Measurements from ENCODE around the gene DENND6B. TPM values are rescaled to one million over a fixed set of nuclear protein-coding genes. Genes with fewer than 3 reads are reported as not detected.

DENND6B gene
- total RNA-seq, 1 experiment from 2014 or later, result 14.3 TPM

DNA sequence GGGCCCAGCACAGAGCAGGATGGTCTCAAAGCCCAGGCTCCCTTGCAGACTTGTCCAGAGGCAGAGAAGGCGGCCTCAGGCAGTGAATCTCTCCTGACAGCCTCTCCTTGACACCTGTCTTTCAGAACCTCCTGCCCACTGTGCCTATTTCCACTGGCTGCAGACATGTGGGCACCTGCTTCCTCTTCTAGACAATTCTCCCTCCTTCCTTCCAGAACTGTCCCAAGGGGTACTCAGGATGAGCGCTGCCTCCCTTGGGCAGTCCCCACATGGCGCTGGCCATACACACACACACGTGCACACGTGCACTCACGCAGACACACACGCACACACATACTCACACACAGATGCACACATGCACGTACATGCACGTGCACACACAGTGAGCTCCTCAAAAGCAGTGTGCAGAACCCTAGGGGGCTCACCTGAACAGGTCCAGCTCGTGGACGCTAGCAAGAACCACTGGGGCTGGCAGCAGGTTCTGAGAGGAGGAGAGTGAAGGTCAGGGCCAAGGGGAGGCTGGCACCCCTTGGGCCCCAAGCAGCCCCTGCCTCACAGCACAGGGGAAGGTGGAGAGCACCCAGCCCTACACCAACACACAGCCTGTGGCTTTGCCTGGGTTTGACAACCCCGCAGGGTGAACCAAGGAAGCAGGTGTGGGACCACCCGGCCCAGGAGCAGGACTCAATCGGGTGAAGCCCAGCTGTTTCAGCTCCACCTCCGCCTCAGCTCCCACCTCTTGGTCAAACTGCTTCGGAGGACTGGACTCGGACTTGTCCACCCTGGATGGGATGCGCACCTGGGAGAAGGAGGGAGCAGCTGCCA, 11.3 kb downstream of the DENND6B start:
- Histone ChIP-seq H4K20me1 (ENCODE audit: insufficient read depth) (no peaks in the 10 kb centered on the region; the same call in 1 of the 2 replicates), H3K36me3 (ENCODE audit: low read depth) (no peaks in the 10 kb centered on the region), H3K4me2 (no peak overlapping the region), H3K4me3 (no peak overlapping the region), H3K27me3 (ENCODE audit: insufficient read depth, low read depth) (no peaks in the 10 kb centered on the region), H3K27ac (no peak overlapping the region), H3F3A (ENCODE audit: insufficient read depth, low read depth) (peaks cover 13% of the 10 kb centered on the region; the same call in 1 of the 2 replicates), H3K9me2 (ENCODE audit: insufficient read depth) (no peaks in the 10 kb centered on the region), H3K9me3 (ENCODE audit: insufficient read depth, low read depth) (no peaks in the 10 kb centered on the region), H3K79me2 (ENCODE audit: low read depth) (no peaks in the 10 kb centered on the region), H2AFZ (no peak overlapping the region), H3K4me1 (replicated peaks; ENCODE audit: insufficient read depth) (peaks cover 13% of the 10 kb centered on the region)
- no TSS peak for BruUV-seq (replicated peaks)
- TF ChIP-seq, protein P1, sequence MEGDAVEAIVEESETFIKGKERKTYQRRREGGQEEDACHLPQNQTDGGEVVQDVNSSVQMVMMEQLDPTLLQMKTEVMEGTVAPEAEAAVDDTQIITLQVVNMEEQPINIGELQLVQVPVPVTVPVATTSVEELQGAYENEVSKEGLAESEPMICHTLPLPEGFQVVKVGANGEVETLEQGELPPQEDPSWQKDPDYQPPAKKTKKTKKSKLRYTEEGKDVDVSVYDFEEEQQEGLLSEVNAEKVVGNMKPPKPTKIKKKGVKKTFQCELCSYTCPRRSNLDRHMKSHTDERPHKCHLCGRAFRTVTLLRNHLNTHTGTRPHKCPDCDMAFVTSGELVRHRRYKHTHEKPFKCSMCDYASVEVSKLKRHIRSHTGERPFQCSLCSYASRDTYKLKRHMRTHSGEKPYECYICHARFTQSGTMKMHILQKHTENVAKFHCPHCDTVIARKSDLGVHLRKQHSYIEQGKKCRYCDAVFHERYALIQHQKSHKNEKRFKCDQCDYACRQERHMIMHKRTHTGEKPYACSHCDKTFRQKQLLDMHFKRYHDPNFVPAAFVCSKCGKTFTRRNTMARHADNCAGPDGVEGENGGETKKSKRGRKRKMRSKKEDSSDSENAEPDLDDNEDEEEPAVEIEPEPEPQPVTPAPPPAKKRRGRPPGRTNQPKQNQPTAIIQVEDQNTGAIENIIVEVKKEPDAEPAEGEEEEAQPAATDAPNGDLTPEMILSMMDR (conservative IDR thresholded peaks at IDR 0.05), result no peak
- no peak for TF ChIP-seq EZH2 (IDR thresholded peaks at IDR 0.05; ENCODE audit: low read depth)
- DNase-seq, result no peak
- intact Hi-C loops (cut with micrococcal nuclease; ENCODE audit: unreplicated experiment), result no loop called here
- CTCF ChIA-PET, result no interaction called here
- POLR2A ChIA-PET (ENCODE audit: unreplicated experiment), result no interaction called here

DNA sequence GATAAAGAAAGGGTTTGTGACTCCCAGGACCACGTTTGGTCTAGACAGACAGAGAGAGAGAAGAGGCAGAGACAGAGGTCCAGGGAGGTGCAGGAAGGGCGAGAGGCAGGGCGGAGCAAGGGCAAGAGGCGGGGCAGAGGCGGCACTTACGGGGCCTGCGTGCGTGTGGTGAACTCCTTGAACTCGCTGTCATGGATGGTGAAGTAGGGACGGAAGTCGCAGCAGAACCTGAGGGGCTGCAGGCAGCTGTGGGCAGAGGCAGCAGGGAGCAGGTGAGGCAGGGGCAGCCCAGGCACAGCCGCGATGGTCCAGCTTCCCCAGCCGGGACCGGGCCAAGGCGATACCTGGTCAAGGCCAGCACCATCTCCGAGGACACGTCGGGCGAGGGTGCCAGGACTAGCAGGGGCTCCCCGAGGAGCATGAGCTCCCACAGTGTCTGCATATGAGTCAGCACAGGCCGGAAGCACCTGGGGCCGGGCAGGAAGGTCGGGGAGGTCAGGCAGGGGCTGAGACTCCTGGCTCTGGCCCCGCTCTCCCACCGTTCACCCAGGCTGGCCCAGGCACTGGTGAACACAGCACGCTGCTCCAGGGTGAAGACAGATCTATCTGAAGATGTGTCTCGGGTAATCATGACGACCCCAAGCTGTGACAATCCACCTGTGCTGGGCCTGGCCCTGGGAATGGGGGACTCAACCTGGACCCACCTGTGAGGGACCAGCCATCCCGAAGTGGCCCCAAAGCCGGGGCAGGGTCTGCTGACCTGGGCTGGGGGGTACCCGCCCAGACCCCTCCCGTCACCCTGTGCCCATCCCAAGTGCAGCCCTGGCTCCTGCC, 12.1 kb downstream of the DENND6B start:
- peak in 1 of 2 experiments; percentile 31 for DNase-seq
- ChIA-PET CTCF (no interaction called here), POLR2A (ENCODE audit: unreplicated experiment) (interaction anchor here (0.6 to 0.8 kb wide), 2 partner anchors 27 to 52 kb away, joined by 3 to 4 read pairs; no protein-coding TSS in a partner anchor)
- no peaks in the 10 kb centered on the region; the same call in 1 of the 2 replicates for H4K20me1 ChIP-seq (ENCODE audit: insufficient read depth)
- H3K4me2 ChIP-seq, result no peak overlapping the region
- no peak overlapping the region for H3K4me3 ChIP-seq
- peaks cover 13% of the 10 kb centered on the region for H3K4me1 ChIP-seq (replicated peaks; ENCODE audit: insufficient read depth)
- no peaks in the 10 kb centered on the region for H3K27me3 ChIP-seq (ENCODE audit: insufficient read depth, low read depth)
- H3K9me3 ChIP-seq (ENCODE audit: insufficient read depth, low read depth), result no peaks in the 10 kb centered on the region
- no peak overlapping the region for H2AFZ ChIP-seq
- TF ChIP-seq EZH2 (IDR thresholded peaks at IDR 0.05; ENCODE audit: low read depth), result no peak
- TF ChIP-seq, protein P1 (conservative IDR thresholded peaks at IDR 0.05), result no peak
- H3K36me3 ChIP-seq (ENCODE audit: low read depth), result no peaks in the 10 kb centered on the region
- no peak overlapping the region for H3K27ac ChIP-seq
- no TSS peak for BruUV-seq (replicated peaks)
- intact Hi-C loops (cut with micrococcal nuclease; ENCODE audit: unreplicated experiment), result no loop called here
- no peaks in the 10 kb centered on the region for H3K9me2 ChIP-seq (ENCODE audit: insufficient read depth)
- no peaks in the 10 kb centered on the region for H3K79me2 ChIP-seq (ENCODE audit: low read depth)
- H3F3A ChIP-seq (ENCODE audit: insufficient read depth, low read depth), result peaks cover 18% of the 10 kb centered on the region; the same call in 1 of the 2 replicates

DNA sequence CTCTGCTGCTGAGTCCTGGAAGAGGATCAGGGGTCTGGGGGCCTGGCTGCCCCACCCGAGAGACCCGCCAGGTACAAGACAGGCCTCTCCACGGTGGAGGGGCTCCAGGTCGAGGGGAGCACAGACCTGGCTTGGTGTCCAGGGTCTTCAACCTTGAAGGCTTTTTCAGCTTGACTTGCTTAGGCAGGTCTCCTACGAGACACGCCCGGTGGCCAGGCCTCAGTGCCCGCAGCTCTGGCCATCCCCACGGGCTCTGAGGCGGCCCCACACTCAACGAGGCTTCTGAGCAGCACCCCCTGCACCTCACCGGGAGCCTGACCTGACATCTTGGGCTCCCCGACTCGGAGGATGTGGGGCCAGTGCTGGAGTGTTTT, 12.7 kb downstream of the DENND6B start:
- no peak overlapping the region for H3K4me3 ChIP-seq
- ChIA-PET CTCF (no interaction called here), POLR2A (ENCODE audit: unreplicated experiment) (interaction anchor here (0.6 to 0.8 kb wide), 2 partner anchors 27 to 51 kb away, joined by 3 to 4 read pairs; no protein-coding TSS in a partner anchor)
- no peak overlapping the region for H3K4me2 ChIP-seq
- no peak for TF ChIP-seq EZH2 (IDR thresholded peaks at IDR 0.05; ENCODE audit: low read depth)
- TF ChIP-seq, protein P1 (conservative IDR thresholded peaks at IDR 0.05), result no peak
- no peaks in the 10 kb centered on the region for H3K9me2 ChIP-seq (ENCODE audit: insufficient read depth)
- no peak overlapping the region for H3K27ac ChIP-seq
- intact Hi-C loops (cut with micrococcal nuclease; ENCODE audit: unreplicated experiment), result no loop called here
- peaks cover 21% of the 10 kb centered on the region; the same call in 1 of the 2 replicates for H3F3A ChIP-seq (ENCODE audit: insufficient read depth, low read depth)
- BruUV-seq (replicated peaks), result no TSS peak
- no peaks in the 10 kb centered on the region for H3K36me3 ChIP-seq (ENCODE audit: low read depth)
- H3K79me2 ChIP-seq (ENCODE audit: low read depth), result no peaks in the 10 kb centered on the region
- H3K9me3 ChIP-seq (ENCODE audit: insufficient read depth, low read depth), result no peaks in the 10 kb centered on the region
- H3K27me3 ChIP-seq (ENCODE audit: insufficient read depth, low read depth), result no peaks in the 10 kb centered on the region
- DNase-seq, result no peak
- peaks cover 13% of the 10 kb centered on the region for H3K4me1 ChIP-seq (replicated peaks; ENCODE audit: insufficient read depth)
- no peaks in the 10 kb centered on the region for H4K20me1 ChIP-seq (ENCODE audit: insufficient read depth)
- no peak overlapping the region for H2AFZ ChIP-seq
